K562 (cell line): ENCODE data around the gene CHAF1A. TPM values are rescaled to one million over a fixed set of nuclear protein-coding genes. Genes with fewer than 3 reads are reported as not detected.

ENCODE experiments used
- CBFB ChIP-seq: sonication (generic); formaldehyde crosslinking; IDR thresholded peaks from 2 replicates; pipeline ENCODE4 v1.4.0; 2020; ENCODE audit warnings: mild to moderate bottlenecking, missing genetic modification reagents
- DPF2 ChIP-seq: fragments of 450-650 bp; IDR thresholded peaks from 2 replicates; pipeline ENCODE4 v1.6.1; 2016
- ILF3 ChIP-seq: fragments of 450-650 bp; IDR thresholded peaks from 2 replicates; pipeline ENCODE4 v1.6.1; 2018; ENCODE audit warnings: antibody characterized with exemption, mild to moderate bottlenecking, moderate library complexity, borderline replicate concordance
- KDM2B ChIP-seq: fragments of 250-450 bp; sonication (Bioruptor Pico); IDR thresholded peaks from 2 replicates; pipeline ENCODE4 v1.8.0; 2021; ENCODE audit warnings: mild to moderate bottlenecking, moderate library complexity
- MLLT1 ChIP-seq, 2 experiments: fragments of 450-650 bp; IDR thresholded peaks; 2 replicates each; pipeline ENCODE4 v1.6.1; 2016
- THRA ChIP-seq: fragments of 450-650 bp; IDR thresholded peaks from 2 replicates; pipeline ENCODE4 v1.6.1; 2017; ENCODE audit warnings: mild to moderate bottlenecking, moderate library complexity
- XRCC3 ChIP-seq: fragments of 450-650 bp; IDR thresholded peaks from 2 replicates; pipeline ENCODE4 v1.6.1; 2017; ENCODE audit warnings: mild to moderate bottlenecking, moderate library complexity
- ZBTB1 ChIP-seq: sonication (generic); formaldehyde crosslinking; IDR thresholded peaks from 2 replicates; pipeline ENCODE4 v1.8.1; 2023; ENCODE audit warnings: missing genetic modification reagents, low read depth, mild to moderate bottlenecking, borderline replicate concordance
- polyA plus RNA-seq, 8 experiments: library from polyadenylated mRNA; depleted of rRNA in 4 of 8; stranded (reverse) in 5 of 8; unstranded in 3 of 8; fragments of >200 nt; fragmentation: Nextera tagmentation in 2 of 8; fragmentation: Illumina TruSeq in 1 of 8; extraction: Ambion mirVana in 2 of 8; extraction: Trizol in 1 of 8; gene quantifications; 2 replicates each; pipeline versions ENCODE4 v1.2.1 to v1.2.3, GENCODE V29; 2011 to 2014; ENCODE audit warnings: inconsistent platforms in 1 of 8, missing spikeins in 1 of 8
- total RNA-seq, 7 experiments: library from RNA; depleted of rRNA in 6 of 7; stranded (reverse); fragments of >200 nt in 6 of 7; fragmentation: Illumina TruSeq in 2 of 7; extraction: Trizol in 2 of 7; gene quantifications; 2 replicates each; pipeline versions ENCODE4 v1.2.1 to v1.2.3, GENCODE V29; 2011 to 2021; ENCODE audit warnings: low replicate concordance in 1 of 7
- TF ChIP-seq, protein P1 (sequence below): fragments of 450-650 bp; formaldehyde crosslinking; IDR thresholded peaks from 2 replicates; pipeline ENCODE4 v1.4.0; 2020; ENCODE audit warnings: mild to moderate bottlenecking, mixed read lengths

CHAF1A gene
- total and polyA plus RNA-seq, 9 of the 15 experiments (the other 6 are each of a cell fraction or from before 2014, with no cell fraction given): 1.6 to 86.9 (median 45.2) TPM

GRCh38 chr19:4373601-4374497 lies 28.6 kb upstream of the CHAF1A start (continued):
- TF ChIP-seq MLLT1 (IDR thresholded peaks at IDR 0.05) (peak in 1 of 2 experiments; percentile 34; a peak in 1 of 4 replicates), THRA (no peak), XRCC3 (no peak), KDM2B (no peak), CBFB (CRISPR knock-in tag) (no peak), DPF2 (no peak), ILF3 (no peak), ZBTB1 (CRISPR knock-in tag) (no peak)
- TF ChIP-seq, protein P1, sequence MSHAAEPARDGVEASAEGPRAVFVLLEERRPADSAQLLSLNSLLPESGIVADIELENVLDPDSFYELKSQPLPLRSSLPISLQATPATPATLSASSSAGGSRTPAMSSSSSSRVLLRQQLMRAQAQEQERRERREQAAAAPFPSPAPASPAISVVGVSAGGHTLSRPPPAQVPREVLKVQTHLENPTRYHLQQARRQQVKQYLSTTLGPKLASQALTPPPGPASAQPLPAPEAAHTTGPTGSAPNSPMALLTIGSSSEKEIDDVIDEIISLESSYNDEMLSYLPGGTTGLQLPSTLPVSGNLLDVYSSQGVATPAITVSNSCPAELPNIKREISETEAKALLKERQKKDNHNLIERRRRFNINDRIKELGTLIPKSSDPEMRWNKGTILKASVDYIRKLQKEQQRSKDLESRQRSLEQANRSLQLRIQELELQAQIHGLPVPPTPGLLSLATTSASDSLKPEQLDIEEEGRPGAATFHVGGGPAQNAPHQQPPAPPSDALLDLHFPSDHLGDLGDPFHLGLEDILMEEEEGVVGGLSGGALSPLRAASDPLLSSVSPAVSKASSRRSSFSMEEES: no peak
